Spleen (tissue), 11 donors: ENCODE results near the gene NDUFS8. TPM values are rescaled to one million over a fixed set of nuclear protein-coding genes. Genes with fewer than 3 reads are reported as not detected.

Experiments
- DNase-seq: peaks from one replicate; pipeline ENCODE4 v3.0.0-alpha.2; 2020
- H3K27ac ChIP-seq, 8 donors: fragments of 200-600 bp; sonication (generic) in 7 of 8; 1 replicate in 4 of 8; 2 replicates in 4 of 8; pipeline versions ENCODE4 v1.5.0 to v1.8.0; 2016 to 2021; ENCODE audit warnings: inconsistent platforms in 4 of 8, mild to moderate bottlenecking in 4 of 8, moderate library complexity in 1 of 8
- H3K27me3 ChIP-seq, 7 donors: fragments of 200-600 bp; sonication (generic) in 6 of 7; replicated peaks in 1 of 7; 1 replicate in 4 of 7; 2 replicates in 3 of 7; pipeline versions ENCODE4 v1.5.0 to v1.8.0; 2016 to 2021; ENCODE audit warnings: inconsistent platforms in 3 of 7, mild to moderate bottlenecking in 1 of 7
- H3K36me3 ChIP-seq, 6 donors: fragments of 200-600 bp; sonication (generic) in 5 of 6; 1 replicate in 4 of 6; 2 replicates in 2 of 6; pipeline versions ENCODE4 v1.5.0 to v1.8.0; 2016 to 2021; ENCODE audit warnings: inconsistent platforms in 2 of 6
- H3K4me1 ChIP-seq, 6 donors: fragments of 200-600 bp; sonication (generic) in 5 of 6; 1 replicate in 3 of 6; 2 replicates in 3 of 6; pipeline versions ENCODE4 v1.5.0 to v1.8.0; 2016 to 2021; ENCODE audit warnings: inconsistent platforms in 3 of 6
- H3K4me3 ChIP-seq, 8 donors: fragments of 200-600 bp; sonication (generic) in 7 of 8; 1 replicate in 4 of 8; 2 replicates in 4 of 8; pipeline versions ENCODE4 v1.5.0 to v1.8.0; 2016 to 2021; ENCODE audit warnings: inconsistent platforms in 4 of 8, mild to moderate bottlenecking in 4 of 8, moderate library complexity in 2 of 8
- H3K9me3 ChIP-seq, 8 donors: fragments of 200-600 bp; sonication (generic) in 7 of 8; 1 replicate in 4 of 8; 2 replicates in 4 of 8; pipeline versions ENCODE4 v1.5.0 to v1.8.0; 2016 to 2021; ENCODE audit warnings: inconsistent platforms in 4 of 8
- CTCF ChIP-seq, 11 experiments: fragments of 200-600 bp in 7 of 11; fragments of 450-650 bp in 4 of 11; sonication (generic) in 4 of 11; IDR thresholded peaks in 8 of 11; conservative IDR thresholded peaks in 3 of 11; 1 replicate in 7 of 11; 2 replicates in 4 of 11; pipeline versions ENCODE4 v1.4.0 to v1.8.0; 2016 to 2021; ENCODE audit warnings: antibody characterized with exemption in 11 of 11, inconsistent platforms in 4 of 11, mild to moderate bottlenecking in 1 of 11
- POLR2A ChIP-seq, 3 donors: fragments of 450-650 bp; IDR thresholded peaks; one replicate each; pipeline ENCODE4 v1.5.1; 2017; ENCODE audit warnings: antibody characterized with exemption in 3 of 3, mild to moderate bottlenecking in 1 of 3
- POLR2AphosphoS5 ChIP-seq, 3 donors: sonication (generic); formaldehyde crosslinking; IDR thresholded peaks; one replicate each; pipeline ENCODE4 v1.5.1; 2017; ENCODE audit warnings: antibody characterized with exemption in 3 of 3
- WGBS, 5 donors: extraction: QIAGEN DNeasy Blood & Tissue Kit in 3 of 5; methylation state at CpG; one replicate each; pipeline versions ENCODE4 v1.1.5 to v1.1.7; 2013 to 2018; 5-methylcytosine and 5-hydroxymethylcytosine counted together
- intact Hi-C: fragments of 100-400 bp; cut with DNase I; formaldehyde crosslinking; loops from one replicate; pipeline ENCODE4 v1.15.0; 2023; ENCODE audit warnings: low total_unique reads
- polyA plus RNA-seq, 3 donors: library from polyadenylated mRNA; stranded (reverse); fragments of 200-250 nt; gene quantifications; one replicate each; pipeline ENCODE4 v1.2.1, GENCODE V29; 2013
- total RNA-seq, 7 donors: library from RNA; depleted of rRNA in 3 of 7; stranded (reverse); fragments of >200 nt in 3 of 7; fragmentation: NEBNext Ultra II Directional in 4 of 7; extraction: Animal tissue kit (Norgen Biotek cat#: 25700) in 4 of 7; gene quantifications; one replicate each; pipeline versions ENCODE4 v1.1.0 to v1.2.1, GENCODE V29; 2016 to 2021
- donor health status: healthy with polysubstance abuse.
- donor health status: DM: no; HTN: no; CAD: no; lungs with moderate emphysema.
- donor health status: DM: no; HTN: no; CAD: no.
- donor health status: Bipolar disorder and iron deficiency.
- donor health status: healthy.
- donor health status: DM: no; HTN: no; CAD: no.
- donor health status: DM: yes; HTN: yes; CAD: no.

The NDUFS8 gene
- total and polyA plus RNA-seq, 10 donors = 75.4 to 132 (median 95.1) TPM

- WGBS, 5 donors = 96 to 99% (median 98%) methylated on average over 4 of the region's 4 CpGs
- H3K36me3 ChIP-seq = peaks cover 0 to 69% (median 14%) of the 10 kb centered on the region in 6 donors
These were observed 27.3 kb downstream of the NDUFS8 start for GRCh38 chr11:68057807-68058206.

GRCh38 chr11:68061508-68061907 is 31.0 kb downstream of the NDUFS8 start:
- H3K9me3 ChIP-seq = no peaks in the 10 kb centered on the region
- DNase-seq = no peak
- WGBS, 5 donors = 92 to 96% (median 94%) methylated on average over 7 of the region's 7 CpGs
- intact Hi-C loops = loop anchor here (10.0 kb wide), 1 partner anchor 143 kb away; no protein-coding TSS in a partner anchor
- TF ChIP-seq POLR2A (IDR thresholded peaks at IDR 0.05) (no peak), POLR2AphosphoS5 (IDR thresholded peaks at IDR 0.05) (no peak), CTCF (IDR thresholded peaks at IDR 0.05 in 8 of 11, conservative IDR thresholded peaks at IDR 0.05 in 3 of 11) (no peak)
- H3K27ac ChIP-seq = no peak overlapping the region
- H3K27me3 ChIP-seq = no peaks in the 10 kb centered on the region
- no peak overlapping the region for H3K4me3 ChIP-seq
- peaks cover 0 to 22% (median 6%) of the 10 kb centered on the region in 6 donors for H3K4me1 ChIP-seq
- H3K36me3 ChIP-seq = peaks cover 0 to 92% (median 40%) of the 10 kb centered on the region in 6 donors

More at GRCh38 chr11:68057807-68058206, 27.3 kb downstream of the NDUFS8 start:
- Histone ChIP-seq H3K9me3 (no peaks in the 10 kb centered on the region), H3K27me3 (no peaks in the 10 kb centered on the region), H3K4me3 (no peak overlapping the region), H3K4me1 (no peaks in the 10 kb centered on the region), H3K27ac (no peak overlapping the region)
- intact Hi-C loops = no loop called here
- TF ChIP-seq POLR2AphosphoS5 (IDR thresholded peaks at IDR 0.05) = no peak
- no peak for TF ChIP-seq CTCF (IDR thresholded peaks at IDR 0.05 in 8 of 11, conservative IDR thresholded peaks at IDR 0.05 in 3 of 11)
- no peak for TF ChIP-seq POLR2A (IDR thresholded peaks at IDR 0.05)
- DNase-seq = no peak

GRCh38 chr11:68064926-68065325 is 34.4 kb downstream of the NDUFS8 start:
- DNase-seq = no peak
- intact Hi-C loops = loop anchor here (10.0 kb wide), 1 partner anchor 140 kb away; no protein-coding TSS in a partner anchor
- 63 to 83% (median 76%) methylated on average over 2 of the region's 2 CpGs for WGBS, 5 donors
- H3K27me3 ChIP-seq = no peaks in the 10 kb centered on the region
- TF ChIP-seq POLR2A (IDR thresholded peaks at IDR 0.05) (no peak), POLR2AphosphoS5 (IDR thresholded peaks at IDR 0.05) (no peak), CTCF (IDR thresholded peaks at IDR 0.05 in 8 of 11, conservative IDR thresholded peaks at IDR 0.05 in 3 of 11) (no peak)
- peak overlapping the region in 3 of 8 donors; percentile 8 to 47 (median 9) for H3K27ac ChIP-seq
- peaks cover 0 to 22% (median 6%) of the 10 kb centered on the region in 6 donors for H3K4me1 ChIP-seq
- no peaks in the 10 kb centered on the region for H3K9me3 ChIP-seq
- H3K36me3 ChIP-seq = peaks cover 0 to 100% (median 59%) of the 10 kb centered on the region in 6 donors
- no peak overlapping the region for H3K4me3 ChIP-seq

- Histone ChIP-seq H3K9me3 (no peaks in the 10 kb centered on the region), H3K27ac (no peak overlapping the region), H3K27me3 (no peaks in the 10 kb centered on the region), H3K4me1 (peaks cover 0 to 23% (median 6%) of the 10 kb centered on the region in 6 donors), H3K4me3 (no peak overlapping the region), H3K36me3 (peaks cover 0 to 100% (median 66%) of the 10 kb centered on the region in 6 donors)
- TF ChIP-seq POLR2AphosphoS5 (IDR thresholded peaks at IDR 0.05) (no peak), POLR2A (IDR thresholded peaks at IDR 0.05) (no peak), CTCF (IDR thresholded peaks at IDR 0.05 in 8 of 11, conservative IDR thresholded peaks at IDR 0.05 in 3 of 11) (no peak)
- no peak for DNase-seq
- intact Hi-C loops = loop anchor here (10.0 kb wide), 1 partner anchor 139 kb away; no protein-coding TSS in a partner anchor
- WGBS, 5 donors = 88 to 98% (median 96%) methylated on average over 5 of the region's 5 CpGs
These were observed 35.4 kb downstream of the NDUFS8 start for GRCh38 chr11:68065841-68066240.
